SK-N-SH (cell line): Measurements from ENCODE around the gene ALPL. TPM values are rescaled to one million over a fixed set of nuclear protein-coding genes. Genes with fewer than 3 reads are reported as not detected.

Experiments
- CTCF ChIA-PET: fragments of 300-600, 350-600 bp; formaldehyde crosslinking; extraction: SDS; loops from one replicate; lab custom pipeline; 2021; lab: Yijun Ruan, JAX
- POLR2A ChIA-PET: fragments of 350-600 bp; sonication (Branson Sonifier 250); formaldehyde crosslinking; extraction: SDS; loops from one replicate; lab custom pipeline; 2020; ENCODE audit warnings: antibody characterized with exemption, inconsistent platforms; lab: Yijun Ruan, JAX
- DNase-seq: peaks from one replicate; pipeline ENCODE4 v3.0.0; 2012
- H2AFZ ChIP-seq: fragments of 200-600 bp; sonication (generic); 2 replicates; pipeline ENCODE4 v1.8.1; 2016; ENCODE audit warnings: antibody characterized with exemption, mild to moderate bottlenecking, low read depth
- H3F3A ChIP-seq: fragments of 200-600 bp; sonication (generic); replicated peaks from 2 replicates; pipeline ENCODE3; 2016; ENCODE audit warnings: antibody characterized with exemption, mild to moderate bottlenecking; ENCODE audit not compliant: insufficient read depth
- H3K27ac ChIP-seq, 2 experiments: fragments of 200-500 bp in 1 of 2; fragments of 200-600 bp in 1 of 2; sonication (Bioruptor generic) in 1 of 2; sonication (generic), shearing (Covaris generic) in 1 of 2; 2 replicates each; pipeline versions ENCODE4 v1.5.1 to v1.6.1; 2014 to 2016; ENCODE audit warnings: low read depth in 2 of 2, inconsistent platforms in 1 of 2, low read length in 1 of 2, mild to moderate bottlenecking in 1 of 2, mixed read lengths in 1 of 2
- H3K27me3 ChIP-seq: fragments of 200-600 bp; sonication (generic), shearing (Covaris generic); 2 replicates; pipeline ENCODE4 v1.6.1; 2016; ENCODE audit warnings: mixed run types; ENCODE audit not compliant: insufficient read depth
- H3K36me3 ChIP-seq, 2 experiments: fragments of 200-500 bp in 1 of 2; fragments of 200-600 bp in 1 of 2; sonication (Bioruptor generic) in 1 of 2; sonication (generic) in 1 of 2; replicated peaks in 1 of 2; 2 replicates each; pipeline versions ENCODE3 to v1.5.1; 2014 to 2016; ENCODE audit warnings: low read length in 1 of 2, mild to moderate bottlenecking in 1 of 2; ENCODE audit not compliant: insufficient read depth in 2 of 2, control insufficient read depth in 1 of 2
- H3K4me1 ChIP-seq, 2 experiments: fragments of 200-500 bp in 1 of 2; fragments of 200-600 bp in 1 of 2; sonication (Bioruptor generic) in 1 of 2; sonication (generic), shearing (Covaris generic) in 1 of 2; 2 replicates each; pipeline versions ENCODE4 v1.5.1 to v1.6.1; 2014 to 2016; ENCODE audit warnings: low read depth in 1 of 2, low read length in 1 of 2, mixed run types in 1 of 2; ENCODE audit not compliant: insufficient read depth in 2 of 2, control insufficient read depth in 1 of 2
- H3K4me2 ChIP-seq: fragments of 200-600 bp; sonication (generic), shearing (Covaris generic); 2 replicates; pipeline ENCODE4 v1.6.1; 2017; ENCODE audit warnings: mixed run types
- H3K4me3 ChIP-seq, 2 experiments: fragments of 200-500 bp in 1 of 2; fragments of 200-600 bp in 1 of 2; sonication (Bioruptor generic) in 1 of 2; sonication (generic), shearing (Covaris generic) in 1 of 2; 2 replicates each; pipeline versions ENCODE4 v1.5.1 to v1.8.1; 2014 to 2016; ENCODE audit warnings: low read depth in 2 of 2, inconsistent platforms in 1 of 2, low read length in 1 of 2, mild to moderate bottlenecking in 1 of 2, mixed read lengths in 1 of 2, moderate library complexity in 1 of 2
- H3K79me2 ChIP-seq: fragments of 200-600 bp; sonication (generic); 2 replicates; pipeline ENCODE4 v1.8.1; 2017; ENCODE audit warnings: mild to moderate bottlenecking; ENCODE audit not compliant: insufficient read depth
- H3K9ac ChIP-seq: fragments of 200-600 bp; sonication (generic); 2 replicates; pipeline ENCODE4 v1.6.1; 2017; ENCODE audit warnings: mixed run types
- H3K9me2 ChIP-seq: fragments of 200-600 bp; sonication (generic); 2 replicates; pipeline ENCODE4 v1.6.1; 2017; ENCODE audit warnings: mixed run types
- H3K9me3 ChIP-seq: fragments of 200-600 bp; sonication (generic); 2 replicates; pipeline ENCODE4 v1.6.1; 2017; ENCODE audit warnings: mixed run types, mild to moderate bottlenecking, moderate library complexity
- H4K20me1 ChIP-seq: fragments of 200-600 bp; sonication (generic); 2 replicates; pipeline ENCODE4 v1.6.1; 2017; ENCODE audit warnings: mild to moderate bottlenecking, mixed run types; ENCODE audit not compliant: insufficient read depth
- CTCF ChIP-seq: fragments of 200-600 bp; sonication (generic); IDR thresholded peaks from 2 replicates; pipeline ENCODE4 v1.6.1; 2017; ENCODE audit warnings: antibody characterized with exemption, mild to moderate bottlenecking, moderate library complexity
- FOSL2 ChIP-seq: IDR thresholded peaks from 2 replicates; pipeline ENCODE4 v1.4.0; 2012; ENCODE audit warnings: low read depth, mild to moderate bottlenecking, moderate library complexity, borderline replicate concordance
- RFX5 ChIP-seq: IDR thresholded peaks from 2 replicates; pipeline ENCODE4 v1.6.1; 2012; ENCODE audit warnings: mild to moderate bottlenecking, improper control_type of control experiment, low read length
- SIN3A ChIP-seq: IDR thresholded peaks from 2 replicates; pipeline ENCODE4 v1.6.1; 2012; ENCODE audit warnings: low read depth, mild to moderate bottlenecking, low read length, moderate library complexity, borderline replicate concordance
- TCF12 ChIP-seq: IDR thresholded peaks from 2 replicates; pipeline ENCODE4 v1.4.0; 2012
- TEAD4 ChIP-seq: IDR thresholded peaks from 2 replicates; pipeline ENCODE4 v1.4.0; 2012; ENCODE audit warnings: mild to moderate bottlenecking, borderline replicate concordance; ENCODE audit not compliant: insufficient read depth
- YY1 ChIP-seq: IDR thresholded peaks from 2 replicates; pipeline ENCODE4 v1.4.0; 2012; ENCODE audit warnings: low read depth, mild to moderate bottlenecking
- WGBS: methylation state at CpG from one replicate; pipeline ENCODE4 v1.1.6; 2017; ENCODE audit warnings: low lambda C conversion rate; 5-methylcytosine and 5-hydroxymethylcytosine counted together
- polyA plus RNA-seq, 3 experiments: library from polyadenylated mRNA; depleted of rRNA; stranded (reverse); fragments of >200 nt; gene quantifications; 2 replicates each; pipeline ENCODE4 v1.2.3, GENCODE V29; 2012
- TF ChIP-seq, protein P1 (sequence below): IDR thresholded peaks from 2 replicates; pipeline ENCODE4 v1.4.0; 2012; ENCODE audit warnings: low read depth, borderline replicate concordance

ALPL gene
- polyA plus RNA-seq, 1 of the 3 experiments (the other 2 are of a cell fraction), result 0.69 TPM

GRCh38 chr1:21567241-21568005 is 58.2 kb downstream of the ALPL start:
- Histone ChIP-seq H3K9ac (no peak overlapping the region), H3F3A (no peaks in the 10 kb centered on the region), H3K4me3 (no peak overlapping the region), H3K79me2 (no peaks in the 10 kb centered on the region), H3K9me3 (no peaks in the 10 kb centered on the region), H3K36me3 (no peaks in the 10 kb centered on the region), H3K4me1 (peaks cover 6 to 7% of the 10 kb centered on the region in 2 experiments; a peak in 2 of 4 replicates), H3K27ac (no peak overlapping the region; a peak in 1 of 4 replicates), H4K20me1 (no peaks in the 10 kb centered on the region), H3K4me2 (no peak overlapping the region), H3K27me3 (no peaks in the 10 kb centered on the region), H3K9me2 (no peaks in the 10 kb centered on the region), H2AFZ (no peak overlapping the region)
- CTCF ChIA-PET, result interaction anchor here (1.1 to 1.2 kb wide), 2 partner anchors 27 to 197 kb away, joined by 3 read pairs; no protein-coding TSS in a partner anchor
- DNase-seq, result no peak
- POLR2A ChIA-PET, result no interaction called here
- no peak for TF ChIP-seq YY1
- peak; percentile 29; the same call in 1 of the 2 replicates for TF ChIP-seq TEAD4
- peak; percentile 56; the same call in 1 of the 2 replicates for TF ChIP-seq TCF12
- TF ChIP-seq FOSL2, result peak; percentile 40; the same call in 1 of the 2 replicates
- WGBS, result 71% methylated on average over 16 of the region's 24 CpGs

GRCh38 chr1:21568006-21568746 is 59.0 kb downstream of the ALPL start:
- Histone ChIP-seq H2AFZ (no peak overlapping the region), H3K9me3 (no peaks in the 10 kb centered on the region), H3K4me2 (no peak overlapping the region), H3K4me3 (no peak overlapping the region), H3K27ac (no peak overlapping the region; a peak in 1 of 4 replicates), H3K9ac (no peak overlapping the region), H3K9me2 (no peaks in the 10 kb centered on the region), H3K27me3 (no peaks in the 10 kb centered on the region), H3K36me3 (no peaks in the 10 kb centered on the region), H4K20me1 (no peaks in the 10 kb centered on the region), H3K79me2 (no peaks in the 10 kb centered on the region), H3K4me1 (peaks cover 6 to 7% of the 10 kb centered on the region in 2 experiments; a peak in 2 of 4 replicates), H3F3A (no peaks in the 10 kb centered on the region)
- peak; percentile 50 for DNase-seq
- ChIA-PET POLR2A (interaction anchor here (0.5 kb wide), 1 partner anchor 546 kb away, joined by 3 read pairs; no protein-coding TSS in a partner anchor), CTCF (interaction anchor here (1.1 to 1.5 kb wide), 3 partner anchors 198 to 200 kb away, joined by 3 to 8 read pairs (median 6); no protein-coding TSS in a partner anchor)
- 76% methylated on average over 15 of the region's 15 CpGs for WGBS
- TF ChIP-seq, protein P1, sequence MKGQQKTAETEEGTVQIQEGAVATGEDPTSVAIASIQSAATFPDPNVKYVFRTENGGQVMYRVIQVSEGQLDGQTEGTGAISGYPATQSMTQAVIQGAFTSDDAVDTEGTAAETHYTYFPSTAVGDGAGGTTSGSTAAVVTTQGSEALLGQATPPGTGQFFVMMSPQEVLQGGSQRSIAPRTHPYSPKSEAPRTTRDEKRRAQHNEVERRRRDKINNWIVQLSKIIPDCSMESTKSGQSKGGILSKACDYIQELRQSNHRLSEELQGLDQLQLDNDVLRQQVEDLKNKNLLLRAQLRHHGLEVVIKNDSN, result no peak
- peak; percentile 13; the same call in 1 of the 2 replicates for TF ChIP-seq TCF12

DNA sequence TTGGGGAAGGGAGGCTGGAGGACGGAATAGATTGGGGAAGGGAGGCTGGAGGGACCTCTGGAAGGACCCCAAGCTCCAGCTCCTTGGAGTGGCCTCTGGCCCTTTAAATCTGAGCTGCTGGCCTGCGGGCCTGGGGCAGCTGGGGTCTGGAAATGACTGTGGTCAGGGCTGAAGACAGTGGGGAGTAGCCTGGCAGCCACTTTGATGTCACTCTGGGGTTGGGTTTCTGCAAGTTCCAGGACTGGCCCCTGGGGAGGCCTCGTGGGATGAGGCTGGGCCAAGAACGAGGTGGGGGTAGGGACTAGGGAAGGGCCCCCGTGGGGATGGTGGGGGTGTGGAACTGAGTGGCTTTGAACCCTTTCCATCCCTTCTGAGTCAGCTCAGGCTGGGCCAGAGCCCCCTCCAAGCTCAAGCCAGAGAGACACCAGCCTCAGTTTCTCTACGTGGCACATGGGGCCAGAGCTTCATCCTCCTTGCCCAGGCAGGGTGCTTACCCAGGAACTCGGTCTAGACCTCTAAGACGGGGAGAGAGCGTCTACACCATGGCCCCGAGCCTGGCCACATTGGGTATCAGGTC is 59.7 kb downstream of the ALPL start:
- no peak for DNase-seq
- Histone ChIP-seq H3F3A (no peaks in the 10 kb centered on the region), H4K20me1 (no peaks in the 10 kb centered on the region), H3K4me2 (no peak overlapping the region), H3K36me3 (no peaks in the 10 kb centered on the region), H3K9me2 (no peaks in the 10 kb centered on the region), H3K27me3 (no peaks in the 10 kb centered on the region), H3K9ac (no peak overlapping the region), H3K4me1 (peaks cover 6 to 7% of the 10 kb centered on the region in 2 experiments; a peak in 2 of 4 replicates), H3K4me3 (no peak overlapping the region), H3K27ac (no peak overlapping the region), H3K79me2 (no peaks in the 10 kb centered on the region), H3K9me3 (no peaks in the 10 kb centered on the region), H2AFZ (no peak overlapping the region)
- TF ChIP-seq RFX5 (no peak), CTCF (no peak), SIN3A (no peak)
- ChIA-PET POLR2A (interaction anchor here (0.5 kb wide), 1 partner anchor 546 kb away, joined by 3 read pairs; no protein-coding TSS in a partner anchor), CTCF (interaction anchor here (1.2 to 2.3 kb wide), 4 partner anchors 60 to 352 kb away, joined by 3 to 8 read pairs (median 6); partner anchors contain the start of gene ALPL)
- WGBS, result 82% methylated on average over 8 of the region's 10 CpGs
